ENCODE measurements around the gene TAF11L10. TPM values are rescaled to one million over a fixed set of nuclear protein-coding genes. Genes with fewer than 3 reads are reported as not detected.
"Not testable (repeated sequence)": the region's sequence is repeated elsewhere in the genome, so short reads cannot be mapped to it uniquely, and the experiment has no call there.

The TAF11L10 gene
- 0.83 TPM for total RNA-seq (ENCODE audit: unreplicated experiment)
- long read RNA-seq = 0 reads

DNA sequence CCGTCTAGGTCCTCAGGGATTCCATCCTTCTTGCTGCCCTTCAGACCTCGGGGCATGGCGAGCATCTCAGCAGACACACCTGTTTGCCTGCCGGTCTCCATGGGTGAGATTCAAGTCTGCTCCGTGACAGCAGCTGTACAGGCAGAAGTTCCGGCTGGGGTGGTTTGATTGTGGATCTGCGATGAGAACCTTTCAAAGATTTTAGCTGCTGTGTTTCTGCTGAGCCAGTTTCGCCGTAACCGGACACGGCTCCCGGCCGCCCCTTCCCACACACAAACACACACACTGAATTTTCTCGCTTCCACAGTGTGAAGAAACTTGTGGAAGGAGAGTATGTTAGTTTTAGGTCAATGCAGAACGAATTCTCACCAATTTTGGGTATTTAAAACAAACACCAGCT lies at the start of gene TAF11L10:
TSS of gene TAF11L10 (minus strand) at position 101 of the 400 bp plus-strand sequence.
- not testable (repeated sequence) for H3K27ac Mint-ChIP-seq (ENCODE audit: unreplicated experiment); H3K36me3 Mint-ChIP-seq (ENCODE audit: unreplicated experiment); H3K27me3 Mint-ChIP-seq (ENCODE audit: unreplicated experiment); H3K4me3 Mint-ChIP-seq (ENCODE audit: unreplicated experiment); H3K4me1 Mint-ChIP-seq (ENCODE audit: low read depth, unreplicated experiment); DNase-seq; H3K9me3 Mint-ChIP-seq (ENCODE audit: unreplicated experiment)

DNA sequence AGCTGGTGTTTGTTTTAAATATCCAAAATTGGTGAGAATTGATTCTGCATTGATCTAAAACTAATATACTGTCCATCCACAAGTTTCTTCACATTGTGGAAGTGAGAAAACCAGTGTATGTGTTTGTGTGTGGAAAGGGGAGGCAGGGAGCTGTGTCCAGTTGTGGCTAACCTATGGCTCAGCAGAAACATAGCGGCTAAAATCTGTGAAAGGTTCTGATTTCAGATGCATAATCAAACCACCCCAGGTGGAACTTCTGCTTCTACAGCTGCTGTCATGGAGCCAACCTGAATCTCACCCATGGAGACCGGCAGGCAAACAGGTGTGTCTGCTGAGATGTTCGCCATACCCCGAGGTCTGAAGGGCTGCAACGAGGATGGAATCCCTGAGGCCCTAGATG lies 36.5 kb upstream of the TAF11L10 start, which contains the start of gene TAF11L14:
TSS of gene TAF11L14 (plus strand) at position 301 of the 400 bp plus-strand sequence.
- no peak for TF ChIP-seq CTCF (IDR thresholded peaks at IDR 0.05; ENCODE audit: partially characterized antibody, unreplicated experiment)
- Mint-ChIP-seq H3K9me3 (ENCODE audit: unreplicated experiment) (no peaks in the 10 kb centered on the region), H3K4me3 (ENCODE audit: unreplicated experiment) (no peak within 1 kb of the TSS), H3K4me1 (ENCODE audit: low read depth, unreplicated experiment) (no peaks in the 10 kb centered on the region), H3K27me3 (ENCODE audit: unreplicated experiment) (peaks cover 3% of the 10 kb centered on the region), H3K27ac (ENCODE audit: unreplicated experiment) (no peak within 1 kb of the TSS), H3K36me3 (ENCODE audit: unreplicated experiment) (no peaks in the 10 kb centered on the region)
- no peak for DNase-seq

GRCh38 chr5:17631788-17632187 lies 34.2 kb upstream of the TAF11L10 start, which contains the start of gene TAF11L13:
Gene TAF11L13, plus strand, starts transcription at chr5:17632088.
- not testable (repeated sequence) for H3K4me1 Mint-ChIP-seq (ENCODE audit: low read depth, unreplicated experiment); H3K9me3 Mint-ChIP-seq (ENCODE audit: unreplicated experiment); H3K27me3 Mint-ChIP-seq (ENCODE audit: unreplicated experiment); H3K36me3 Mint-ChIP-seq (ENCODE audit: unreplicated experiment); H3K4me3 Mint-ChIP-seq (ENCODE audit: unreplicated experiment); DNase-seq; H3K27ac Mint-ChIP-seq (ENCODE audit: unreplicated experiment)

- no peaks in the 10 kb centered on the region for H3K36me3 Mint-ChIP-seq (ENCODE audit: unreplicated experiment)
- H3K4me1 Mint-ChIP-seq (ENCODE audit: low read depth, unreplicated experiment) = peaks cover 7% of the 10 kb centered on the region
- H3K27me3 Mint-ChIP-seq (ENCODE audit: unreplicated experiment) = peaks cover 3% of the 10 kb centered on the region
- no peak overlapping the region for H3K4me3 Mint-ChIP-seq (ENCODE audit: unreplicated experiment)
- no peak for TF ChIP-seq CTCF (IDR thresholded peaks at IDR 0.05; ENCODE audit: partially characterized antibody, unreplicated experiment)
- H3K9me3 Mint-ChIP-seq (ENCODE audit: unreplicated experiment) = peaks cover 3% of the 10 kb centered on the region
- peak overlapping the region; percentile 55 for H3K27ac Mint-ChIP-seq (ENCODE audit: unreplicated experiment)
- DNase-seq = no peak
Measured at GRCh38 chr5:17625686-17626085, 28.1 kb upstream of the TAF11L10 start.

GRCh38 chr5:17620627-17621026 lies 23.0 kb upstream of the TAF11L10 start:
- Mint-ChIP-seq H3K27me3 (ENCODE audit: unreplicated experiment) (peaks cover 1% of the 10 kb centered on the region), H3K36me3 (ENCODE audit: unreplicated experiment) (peaks cover 5% of the 10 kb centered on the region), H3K4me3 (ENCODE audit: unreplicated experiment) (no peak overlapping the region), H3K27ac (ENCODE audit: unreplicated experiment) (no peak overlapping the region), H3K4me1 (ENCODE audit: low read depth, unreplicated experiment) (peaks cover 1% of the 10 kb centered on the region), H3K9me3 (ENCODE audit: unreplicated experiment) (no peaks in the 10 kb centered on the region)
- DNase-seq = no peak
- TF ChIP-seq CTCF (IDR thresholded peaks at IDR 0.05; ENCODE audit: partially characterized antibody, unreplicated experiment) = peak; percentile 56

GRCh38 chr5:17619354-17619753 lies 21.7 kb upstream of the TAF11L10 start:
- H3K9me3 Mint-ChIP-seq (ENCODE audit: unreplicated experiment) = no peaks in the 10 kb centered on the region
- H3K36me3 Mint-ChIP-seq (ENCODE audit: unreplicated experiment) = peaks cover 5% of the 10 kb centered on the region
- H3K4me1 Mint-ChIP-seq (ENCODE audit: low read depth, unreplicated experiment) = peaks cover 8% of the 10 kb centered on the region
- no peak for DNase-seq
- no peak overlapping the region for H3K27ac Mint-ChIP-seq (ENCODE audit: unreplicated experiment)
- TF ChIP-seq CTCF (IDR thresholded peaks at IDR 0.05; ENCODE audit: partially characterized antibody, unreplicated experiment) = no peak
- H3K27me3 Mint-ChIP-seq (ENCODE audit: unreplicated experiment) = peaks cover 1% of the 10 kb centered on the region
- H3K4me3 Mint-ChIP-seq (ENCODE audit: unreplicated experiment) = no peak overlapping the region
